HG03039 (cell line): ENCODE data around the gene TRIP12.
"Not testable (repeated sequence)": the region's sequence is repeated elsewhere in the genome, so short reads cannot be mapped to it uniquely, and the experiment has no call there.

ENCODE experiments used
- ATAC-seq: cut with Tn5 transposase; IDR thresholded peaks from one replicate; pipeline ENCODE4 v1.9.1; 2021; ENCODE audit warnings: mild to moderate bottlenecking, moderate library complexity; ENCODE audit not compliant: unreplicated experiment

TRIP12 gene

GRCh38 chr2:229879191-229879950, 42.4 kb downstream of the TRIP12 start:
- ATAC-seq: no peak

GRCh38 chr2:229875549-229875948, 46.3 kb downstream of the TRIP12 start:
- no peak for ATAC-seq

- no peak for ATAC-seq
Observed at GRCh38 chr2:229874647-229875046, 47.2 kb downstream of the TRIP12 start.

- ATAC-seq: no peak
Observed at GRCh38 chr2:229873123-229873581, 48.7 kb downstream of the TRIP12 start.

GRCh38 chr2:229870903-229871656, 50.7 kb downstream of the TRIP12 start:
- ATAC-seq: no peak

GRCh38 chr2:229869226-229869625, 52.6 kb downstream of the TRIP12 start:
- no peak for ATAC-seq

- no peak for ATAC-seq
Observed at GRCh38 chr2:229868794-229869193, 53.0 kb downstream of the TRIP12 start.

GRCh38 chr2:229865033-229865432, 56.8 kb downstream of the TRIP12 start:
- ATAC-seq: no peak

- ATAC-seq: no peak
Observed at GRCh38 chr2:229861431-229861830, 60.4 kb downstream of the TRIP12 start.

- ATAC-seq: no peak
Observed at GRCh38 chr2:229860334-229860733, 61.5 kb downstream of the TRIP12 start.

GRCh38 chr2:229858351-229858750, 63.5 kb downstream of the TRIP12 start:
- no peak for ATAC-seq

- ATAC-seq: no peak
Observed at GRCh38 chr2:229857634-229858033, 64.2 kb downstream of the TRIP12 start.

- peak; percentile 90 for ATAC-seq
Observed at GRCh38 chr2:229856413-229856812, 65.4 kb downstream of the TRIP12 start.

GRCh38 chr2:229855116-229855515, 66.7 kb downstream of the TRIP12 start:
- no peak for ATAC-seq

GRCh38 chr2:229852565-229852964, 69.2 kb downstream of the TRIP12 start:
- no peak for ATAC-seq

- ATAC-seq: no peak
Observed at GRCh38 chr2:229851870-229852269, 69.9 kb downstream of the TRIP12 start.

- ATAC-seq: not testable (repeated sequence)
Observed at GRCh38 chr2:229850355-229851275, 71.2 kb downstream of the TRIP12 start.

- ATAC-seq: no peak
Observed at GRCh38 chr2:229849073-229849472, 72.7 kb downstream of the TRIP12 start.

- no peak for ATAC-seq
Observed at GRCh38 chr2:229843613-229844012, 78.2 kb downstream of the TRIP12 start.

GRCh38 chr2:229838729-229839128, 83.1 kb downstream of the TRIP12 start:
- no peak for ATAC-seq

GRCh38 chr2:229836847-229837246, 85.0 kb downstream of the TRIP12 start:
- ATAC-seq: no peak
